Kidney capillary endothelial cell (primary cell): Measurements from ENCODE around the gene TMEM135.

ENCODE experiments used
- DNase-seq: peaks from one replicate; pipeline ENCODE4 v3.0.0-alpha.2; 2018; ENCODE audit warnings: low spot score

The TMEM135 gene

GRCh38 chr11:87198266-87198881, 160.6 kb downstream of the TMEM135 start:
- DNase-seq = no peak

DNA sequence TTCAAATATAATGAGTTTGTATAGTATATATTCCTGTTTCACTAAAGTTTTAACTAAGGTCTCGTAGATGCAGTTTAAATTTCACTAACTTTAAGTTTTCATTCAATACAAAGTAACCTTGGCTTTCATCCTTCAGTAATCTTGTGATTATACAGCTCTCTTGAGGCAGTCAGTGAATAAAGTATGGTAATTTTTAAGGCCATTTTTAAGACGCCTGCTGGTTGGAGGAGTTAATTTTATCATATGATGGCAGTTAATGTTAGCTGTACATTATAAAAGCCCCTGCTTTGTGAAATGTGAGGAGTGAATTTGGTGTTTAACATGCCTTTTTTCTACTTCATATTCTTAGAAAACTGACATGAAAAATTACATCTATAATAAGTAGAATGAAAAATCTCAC, 163.6 kb downstream of the TMEM135 start:
- DNase-seq = no peak

DNA sequence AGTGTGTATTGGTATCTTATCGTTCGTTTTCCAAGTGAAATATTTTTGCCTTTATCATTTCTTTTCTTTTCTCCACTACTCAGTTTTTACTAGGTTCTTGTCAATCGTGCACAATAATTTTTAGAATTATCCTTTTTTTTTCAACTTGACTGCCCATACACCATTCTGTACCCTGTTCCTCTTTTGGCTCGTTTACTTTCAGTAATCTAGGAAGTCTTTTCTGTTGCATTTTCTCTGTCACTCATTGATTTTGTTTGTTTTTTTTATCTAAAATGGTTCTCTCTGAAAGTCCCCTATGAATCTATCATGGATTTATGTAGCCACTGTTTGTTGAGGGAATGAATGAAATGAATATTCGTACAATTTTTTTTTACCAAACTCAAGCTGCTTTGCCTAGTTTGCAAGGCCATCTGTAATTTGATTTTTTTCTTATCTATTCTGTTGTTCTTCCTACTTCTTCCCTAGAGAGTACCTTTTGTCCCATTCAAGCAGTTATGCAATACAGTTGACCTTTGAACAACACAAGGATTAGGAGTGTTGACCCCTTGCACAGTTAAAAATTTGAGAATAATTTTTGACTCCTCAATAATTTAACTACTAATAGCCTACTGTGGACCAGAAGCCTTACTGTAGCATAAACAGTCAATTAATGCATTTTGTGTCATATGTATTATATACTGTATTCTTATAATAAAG, 166.3 kb downstream of the TMEM135 start:
- no peak for DNase-seq

- no peak for DNase-seq
Observed at GRCh38 chr11:87212891-87213290, 175.2 kb downstream of the TMEM135 start.

DNA sequence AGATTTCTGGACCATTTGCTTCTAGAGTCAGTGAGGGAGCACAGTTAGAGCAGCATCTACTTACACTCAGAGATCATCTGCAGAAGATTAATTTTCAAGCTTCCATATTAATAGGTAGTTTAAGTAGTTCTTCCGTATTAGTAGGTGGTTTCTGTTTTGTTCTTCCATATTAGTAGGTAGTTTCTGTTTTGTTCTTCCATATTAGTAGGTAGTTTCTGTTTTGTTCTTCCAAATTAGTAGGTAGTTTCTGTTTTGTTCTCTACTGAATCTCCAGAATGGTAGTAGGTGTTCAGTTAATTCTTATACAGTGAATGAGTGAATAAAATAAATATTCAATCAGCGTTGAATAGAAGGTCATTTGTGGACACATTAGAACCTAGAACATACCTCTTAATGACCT, 175.7 kb downstream of the TMEM135 start:
- DNase-seq = no peak

DNA sequence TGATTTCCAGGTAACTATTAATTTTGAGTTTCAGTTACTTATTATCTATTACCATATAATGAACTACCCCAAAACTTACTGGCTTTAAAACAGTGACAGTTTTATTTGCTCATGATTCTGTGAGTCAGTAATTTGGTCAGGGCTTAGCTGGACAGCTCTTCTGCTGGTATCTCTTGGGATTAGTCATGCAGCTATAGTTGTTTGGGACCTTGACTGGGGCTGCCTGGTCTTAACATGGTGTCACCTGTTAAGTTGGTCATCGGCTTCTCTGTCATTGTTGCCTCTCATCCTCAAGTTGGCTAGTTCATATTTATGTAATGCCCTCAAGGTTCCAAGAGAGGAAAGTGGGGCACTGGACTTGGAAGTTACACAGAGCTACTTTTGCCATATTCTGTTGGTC, 177.5 kb downstream of the TMEM135 start:
- DNase-seq = no peak

GRCh38 chr11:87219266-87219665, 181.5 kb downstream of the TMEM135 start:
- no peak for DNase-seq

DNA sequence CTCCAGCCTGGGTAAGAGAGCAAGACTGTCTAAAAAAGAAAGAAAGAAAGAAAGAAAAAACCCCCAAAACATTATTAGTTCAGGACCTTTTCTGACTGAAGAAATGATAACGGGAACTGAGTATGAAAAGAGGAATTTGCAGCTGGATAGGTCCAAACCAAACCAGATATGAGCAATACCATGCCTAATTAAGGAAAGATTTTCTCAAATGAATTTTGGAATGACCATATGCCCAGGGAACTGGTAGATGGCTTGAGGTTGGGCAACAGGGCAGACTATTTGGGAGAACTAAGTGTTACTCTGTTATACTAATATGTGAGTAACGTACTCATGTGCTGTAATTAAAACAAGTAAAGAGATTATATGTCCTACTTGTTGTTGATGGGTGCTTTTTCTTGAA, 186.1 kb downstream of the TMEM135 start:
- no peak for DNase-seq

DNA sequence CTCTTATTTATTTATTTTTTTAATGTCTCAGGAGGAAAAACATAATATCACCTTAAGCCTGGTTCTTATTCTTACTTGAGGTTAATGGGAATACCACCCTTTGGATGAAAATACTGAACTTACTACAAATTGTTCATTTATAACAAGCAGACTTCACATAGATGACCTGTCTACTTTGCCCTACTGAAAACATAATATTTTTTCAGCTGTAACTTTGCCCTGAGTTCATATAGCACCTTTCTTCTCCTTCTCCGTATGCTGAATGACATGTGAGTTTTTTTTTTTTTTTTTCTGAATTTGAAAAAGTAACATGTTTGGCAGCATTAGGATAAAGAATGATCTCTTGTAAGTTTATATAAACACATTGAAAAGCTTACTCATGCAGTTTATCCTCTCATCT, 186.8 kb downstream of the TMEM135 start:
- no peak for DNase-seq

DNA sequence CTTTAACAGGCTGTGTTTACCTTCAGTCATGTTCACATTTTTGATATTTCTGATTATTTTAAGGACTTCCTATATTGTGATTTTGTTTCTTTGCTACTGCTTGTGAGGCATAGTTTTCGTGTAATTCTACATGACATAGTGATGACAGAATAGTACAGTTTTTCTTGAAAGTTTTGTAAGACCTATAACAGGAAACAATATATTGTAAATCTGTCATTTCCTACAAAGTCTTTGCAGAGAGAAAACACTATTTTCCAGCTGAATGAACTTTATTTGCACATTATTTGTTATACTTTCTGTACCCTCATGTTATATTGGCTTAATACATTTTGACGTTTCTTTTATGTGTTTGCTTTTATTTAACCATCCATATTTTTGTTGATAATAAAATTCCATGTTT, 191.1 kb downstream of the TMEM135 start:
- DNase-seq = no peak

DNA sequence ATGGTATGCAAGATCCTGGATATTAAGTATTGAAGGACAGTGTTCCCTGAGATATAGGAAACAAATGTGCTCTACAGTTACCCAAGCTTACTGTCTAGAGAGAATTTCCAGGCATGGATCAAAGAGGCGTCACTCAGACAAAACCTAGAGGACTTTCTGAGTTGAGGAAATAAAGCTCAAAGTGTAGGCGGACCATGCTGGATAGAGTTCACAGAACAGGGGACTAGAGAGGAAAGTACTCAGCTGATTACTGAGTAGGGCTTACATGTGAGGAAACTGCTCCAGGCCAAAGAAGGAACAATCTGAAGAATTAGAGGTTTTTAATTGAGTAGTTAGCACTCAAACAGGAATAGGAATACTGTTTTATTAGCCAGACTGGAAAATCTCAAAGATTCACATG, 193.3 kb downstream of the TMEM135 start:
- no peak for DNase-seq

GRCh38 chr11:87232320-87232719, 194.6 kb downstream of the TMEM135 start:
- no peak for DNase-seq

DNA sequence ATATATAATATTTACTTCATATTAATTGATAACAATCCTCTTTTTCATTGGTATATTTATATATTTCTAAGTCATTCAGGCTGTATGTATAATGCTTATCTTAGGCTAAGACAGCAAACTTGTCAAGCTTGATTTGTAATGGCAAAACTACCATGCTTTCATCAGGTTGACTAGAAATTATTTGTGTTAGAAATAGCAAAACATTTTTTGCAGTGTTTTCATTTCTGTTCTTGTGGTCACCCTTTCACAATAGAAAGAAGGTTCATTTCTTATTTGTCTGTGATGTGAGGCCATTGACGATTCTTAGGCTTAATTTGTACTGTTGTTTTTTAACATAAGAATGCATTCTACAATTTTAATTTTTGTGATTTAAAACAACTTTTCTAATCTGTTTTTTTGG, 197.6 kb downstream of the TMEM135 start:
- no peak for DNase-seq

DNA sequence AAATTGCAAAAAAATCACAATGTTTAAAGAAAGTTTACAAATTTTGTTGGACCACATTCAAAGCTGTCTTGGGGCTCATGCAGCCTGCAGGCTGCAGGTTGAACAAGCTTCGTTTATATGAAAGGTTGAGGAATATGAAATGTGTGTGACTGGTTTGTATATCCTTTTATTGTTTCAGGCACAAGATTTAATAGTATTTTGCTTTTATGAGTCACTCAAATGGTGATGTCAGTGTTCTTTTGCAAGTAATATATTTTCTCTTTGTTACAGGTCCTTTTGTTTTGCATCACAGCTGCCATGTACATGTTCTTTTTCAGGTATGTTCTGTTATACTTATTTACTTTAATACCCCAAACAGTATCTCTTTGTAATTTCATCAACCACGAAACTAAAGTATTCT, 198.6 kb downstream of the TMEM135 start:
- DNase-seq = no peak

DNA sequence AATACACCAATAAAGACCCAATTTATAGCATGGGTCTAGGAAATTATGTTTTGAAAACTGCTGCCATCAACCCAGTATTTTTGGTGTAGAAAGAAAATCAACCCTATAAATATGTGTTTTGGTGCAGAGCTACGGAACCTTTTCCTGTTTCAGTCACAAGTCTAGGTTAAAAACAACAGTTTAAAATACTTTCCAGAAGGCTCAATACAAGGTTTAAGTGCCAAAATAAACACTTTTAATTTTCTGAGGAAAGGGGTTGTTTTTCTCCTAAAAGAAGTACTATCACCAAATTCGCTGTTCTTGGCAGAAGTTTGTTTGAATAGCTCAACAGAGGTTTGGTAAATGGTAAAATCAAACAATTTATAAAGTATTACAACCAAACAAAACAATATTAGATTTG, 201.3 kb downstream of the TMEM135 start:
- no peak for DNase-seq

- DNase-seq = no peak
Observed at GRCh38 chr11:87239531-87239930, 201.8 kb downstream of the TMEM135 start.

DNA sequence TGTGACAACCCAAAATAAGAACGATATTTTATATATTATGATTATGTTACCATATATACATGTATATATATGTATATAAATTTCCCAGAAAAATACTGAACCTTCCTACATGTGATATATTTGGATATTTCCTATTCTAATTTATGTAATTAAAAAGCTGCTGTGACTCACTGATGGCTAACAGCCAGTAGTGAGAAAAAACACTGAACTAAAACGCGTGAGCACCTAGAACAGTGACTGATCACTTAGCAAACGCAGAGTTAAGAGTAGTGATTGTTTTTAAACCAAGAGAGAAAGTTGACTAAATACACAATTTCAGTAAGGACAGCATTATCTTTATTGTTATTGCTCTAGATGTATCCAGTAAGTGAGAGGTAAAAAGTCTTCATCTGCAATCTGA, 213.8 kb downstream of the TMEM135 start:
- no peak for DNase-seq

DNA sequence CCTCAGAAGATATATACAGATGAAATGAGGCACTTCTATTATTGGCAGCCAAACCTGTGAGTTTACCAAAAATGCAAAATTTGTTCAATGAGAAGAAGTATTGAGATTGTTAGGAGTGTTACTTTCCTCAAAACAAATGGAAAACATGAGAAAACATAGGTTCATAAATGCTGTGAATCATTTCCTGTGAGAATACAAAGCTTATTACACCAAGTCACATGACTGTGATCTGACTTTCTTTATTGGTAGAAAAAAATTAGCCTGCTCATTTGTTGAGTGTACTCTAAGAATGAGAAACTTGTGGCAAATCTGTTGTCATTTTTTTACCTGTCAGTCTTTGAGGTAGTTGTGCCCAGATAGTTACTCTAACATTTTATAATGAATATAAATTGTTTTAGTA, 215.1 kb downstream of the TMEM135 start:
- no peak for DNase-seq

DNA sequence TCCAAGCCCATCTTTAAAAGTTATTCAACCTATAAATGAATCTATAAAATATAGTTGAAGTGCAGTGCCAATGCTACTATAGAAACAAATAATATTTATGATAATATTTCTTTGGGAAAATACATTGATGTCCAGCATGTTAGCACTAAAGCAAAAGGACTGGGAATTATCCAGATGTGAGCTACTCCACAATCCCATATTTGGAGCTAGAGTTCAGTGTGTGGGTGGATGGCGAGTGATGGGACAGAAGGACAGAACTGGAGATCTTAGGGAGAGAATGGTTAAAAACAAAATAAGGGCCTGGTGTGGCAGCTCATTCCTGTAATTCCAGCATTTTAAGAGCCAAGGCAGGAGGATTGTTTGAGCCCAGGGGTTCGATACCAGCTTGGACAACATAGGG, 216.8 kb downstream of the TMEM135 start:
- no peak for DNase-seq

GRCh38 chr11:87255589-87255988, 217.9 kb downstream of the TMEM135 start:
- no peak for DNase-seq

- no peak for DNase-seq
Observed at GRCh38 chr11:87256694-87257340, 219.1 kb downstream of the TMEM135 start.

DNA sequence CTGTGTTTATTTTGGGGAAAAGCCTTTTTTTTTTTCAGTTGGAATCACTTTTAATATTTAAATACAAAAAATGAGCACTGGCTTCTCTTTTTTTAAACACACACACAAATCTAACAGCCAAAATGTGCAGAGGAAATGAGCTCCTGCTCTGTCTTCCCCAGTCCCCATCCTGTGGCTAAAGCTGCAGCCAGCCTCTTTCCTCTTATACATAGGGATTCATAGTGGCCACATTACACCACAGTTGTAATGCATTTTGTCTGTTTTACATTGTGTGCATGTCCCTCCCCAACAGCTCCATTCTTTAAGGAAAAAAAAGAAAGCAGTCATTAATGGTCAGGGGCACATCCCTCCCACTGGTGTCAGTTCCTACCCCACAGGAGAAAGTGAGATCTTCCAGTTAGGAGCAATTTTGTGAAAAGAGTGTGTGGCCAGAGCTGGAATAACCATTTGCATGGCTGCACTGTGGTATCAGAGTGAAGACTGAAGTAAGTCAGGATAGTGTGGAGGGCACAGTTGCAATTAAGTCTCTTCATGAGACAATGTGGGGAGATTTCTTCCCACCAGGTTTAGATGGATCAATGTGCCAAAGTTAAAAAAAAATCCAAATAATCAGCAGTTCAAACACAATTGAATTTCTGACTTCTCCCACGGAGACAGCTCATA, 220.6 kb downstream of the TMEM135 start:
- no peak for DNase-seq

GRCh38 chr11:87259736-87260135, 222.0 kb downstream of the TMEM135 start:
- DNase-seq = no peak
